GM21825 (cell line): ENCODE measurements around the gene PVALEF.

ENCODE experiments used
- ATAC-seq: cut with Tn5 transposase; IDR thresholded peaks from one replicate; pipeline ENCODE4 v1.9.1; 2021; ENCODE audit warnings: mild to moderate bottlenecking, moderate library complexity; ENCODE audit not compliant: unreplicated experiment

Gene PVALEF

GRCh38 chr17:81194941-81195901 lies 29.9 kb downstream of the PVALEF start:
- ATAC-seq = no peak

GRCh38 chr17:81195941-81196495 lies 30.7 kb downstream of the PVALEF start:
- ATAC-seq = no peak

DNA sequence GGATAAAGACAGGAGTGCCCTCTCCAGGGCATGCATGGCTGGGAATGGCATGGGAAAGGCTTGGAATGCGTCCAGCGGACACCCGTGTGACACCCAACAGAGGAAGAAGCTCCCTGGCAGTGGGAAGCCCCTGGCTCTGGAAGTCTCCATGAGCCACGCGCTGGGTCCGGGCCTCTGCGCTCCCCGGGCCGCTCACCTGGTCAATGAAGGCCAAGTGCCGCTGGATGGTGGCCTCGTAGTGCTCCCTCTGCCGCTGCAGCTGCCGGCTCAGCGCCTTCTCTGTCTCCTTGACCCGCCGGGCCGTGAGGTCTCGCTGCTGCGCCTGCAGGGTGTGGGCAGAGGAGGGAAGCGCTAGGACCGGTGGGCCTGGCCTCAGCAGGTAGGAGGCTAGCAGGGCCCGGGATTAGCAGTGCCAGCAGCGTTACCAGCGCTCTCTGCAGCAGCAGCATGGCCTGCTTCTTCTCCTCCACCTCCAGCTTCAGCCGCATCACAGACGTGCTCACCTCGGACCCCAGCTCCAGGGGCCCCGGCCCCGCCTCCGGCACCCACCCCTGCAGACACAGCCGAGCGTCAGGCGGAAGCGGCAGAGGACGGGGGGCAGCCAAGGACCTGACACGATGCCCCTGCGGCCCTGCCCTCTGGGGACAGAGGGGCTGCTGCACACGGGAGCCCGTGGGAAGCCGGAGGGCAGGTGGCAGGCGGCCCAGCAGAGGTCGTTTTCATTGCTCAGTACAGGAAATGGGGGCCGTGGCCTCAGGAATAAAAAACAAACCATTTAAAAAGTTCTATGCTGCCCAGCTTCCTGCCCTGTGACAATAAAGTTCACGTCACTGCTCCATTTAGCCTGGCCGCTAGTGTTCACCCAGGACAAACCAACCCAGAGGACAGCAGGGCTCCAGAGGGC lies 31.4 kb downstream of the PVALEF start:
- no peak for ATAC-seq

DNA sequence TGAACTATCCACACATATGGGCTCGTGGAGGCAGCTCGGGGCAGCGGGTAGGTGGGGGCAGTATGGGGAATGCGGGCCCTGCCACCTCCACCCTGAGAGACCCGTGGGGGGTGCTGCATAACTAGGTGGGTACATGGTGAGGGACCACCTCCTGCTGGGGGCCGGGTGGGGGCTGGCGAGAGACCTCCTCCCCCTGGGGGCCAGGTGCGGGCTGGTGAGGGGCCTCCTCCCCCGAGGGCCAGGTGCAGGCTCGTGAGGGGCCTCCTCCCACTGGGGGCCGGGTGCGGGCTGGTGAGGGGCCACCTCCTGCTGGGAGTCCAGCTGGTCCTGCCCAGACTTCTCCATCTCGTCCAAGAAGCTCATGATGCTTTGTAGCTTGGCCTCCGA lies 32.1 kb downstream of the PVALEF start:
- ATAC-seq = no peak

DNA sequence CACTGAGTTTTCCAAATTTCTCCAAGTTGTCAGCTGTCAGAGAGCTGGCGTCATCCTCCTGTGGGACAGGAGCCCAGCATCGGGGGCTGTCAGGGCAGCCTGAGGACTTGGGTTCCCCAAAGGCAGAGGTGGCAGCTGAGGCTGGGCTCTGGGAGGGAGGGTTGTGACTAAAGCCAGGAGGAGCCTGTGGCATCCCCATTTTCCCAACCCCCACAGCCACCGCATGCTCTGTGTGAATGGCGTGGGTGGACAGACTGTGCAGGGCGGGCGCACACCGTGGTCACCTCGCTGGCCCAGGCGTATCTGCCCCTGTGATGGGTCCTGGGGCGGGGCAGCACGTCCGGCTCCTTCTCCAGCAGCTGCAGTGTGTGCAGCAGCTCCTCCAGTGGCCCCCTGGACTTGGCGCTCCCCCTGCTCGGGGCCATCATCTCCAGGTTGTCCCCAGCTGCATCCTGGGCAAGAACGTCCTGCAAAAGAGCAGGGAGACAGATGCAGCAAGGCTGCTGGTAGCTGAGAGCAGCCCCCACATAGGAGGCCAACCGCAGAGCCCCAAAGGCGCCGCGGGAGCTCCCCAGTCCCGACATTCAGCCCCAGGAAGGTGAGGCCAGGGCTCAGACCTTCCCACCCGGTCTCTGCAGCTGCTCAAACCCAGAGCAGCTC lies 32.7 kb downstream of the PVALEF start:
- no peak for ATAC-seq

GRCh38 chr17:81198826-81199481 lies 33.6 kb downstream of the PVALEF start:
- no peak for ATAC-seq

DNA sequence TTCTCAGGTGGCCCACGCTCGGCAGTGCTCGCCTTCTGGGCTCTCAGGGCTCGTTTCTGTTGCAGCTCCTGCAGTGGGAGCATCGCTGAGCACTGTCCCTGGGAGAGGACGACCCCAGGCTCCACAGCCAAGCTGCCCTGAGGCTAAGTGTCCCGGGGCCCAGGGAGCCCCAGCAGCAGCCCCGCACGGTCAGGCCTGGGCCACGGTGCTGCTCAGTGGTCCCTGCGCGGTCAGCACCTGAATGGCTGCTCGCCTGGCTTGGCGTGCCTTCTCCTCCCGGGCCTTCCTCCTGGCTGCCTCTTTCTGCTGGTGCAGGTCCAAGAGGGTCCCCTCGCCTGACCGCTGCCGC lies 34.1 kb downstream of the PVALEF start:
- ATAC-seq = no peak

DNA sequence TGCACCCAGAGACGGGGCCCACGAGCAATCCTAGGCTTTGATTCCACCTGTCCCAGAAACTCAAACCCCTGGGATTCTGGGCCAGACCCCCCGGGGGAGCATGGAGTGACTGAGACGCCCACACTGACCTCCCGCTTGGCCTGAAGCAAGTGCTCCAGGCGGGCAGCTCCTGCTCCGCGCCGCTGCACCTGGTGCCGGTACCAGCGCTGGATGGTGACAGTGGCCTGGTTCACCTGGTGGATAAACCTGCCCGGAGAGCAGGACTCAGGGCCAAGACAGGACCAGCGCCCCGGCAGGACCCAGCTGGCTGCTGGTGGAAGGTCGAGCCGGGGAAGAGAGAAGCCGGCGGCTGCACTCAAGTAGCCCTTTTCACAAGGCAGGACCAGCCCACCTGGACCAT lies 34.9 kb downstream of the PVALEF start:
- ATAC-seq = no peak

- no peak for ATAC-seq
Observed at GRCh38 chr17:81200695-81201580, 35.6 kb downstream of the PVALEF start.

DNA sequence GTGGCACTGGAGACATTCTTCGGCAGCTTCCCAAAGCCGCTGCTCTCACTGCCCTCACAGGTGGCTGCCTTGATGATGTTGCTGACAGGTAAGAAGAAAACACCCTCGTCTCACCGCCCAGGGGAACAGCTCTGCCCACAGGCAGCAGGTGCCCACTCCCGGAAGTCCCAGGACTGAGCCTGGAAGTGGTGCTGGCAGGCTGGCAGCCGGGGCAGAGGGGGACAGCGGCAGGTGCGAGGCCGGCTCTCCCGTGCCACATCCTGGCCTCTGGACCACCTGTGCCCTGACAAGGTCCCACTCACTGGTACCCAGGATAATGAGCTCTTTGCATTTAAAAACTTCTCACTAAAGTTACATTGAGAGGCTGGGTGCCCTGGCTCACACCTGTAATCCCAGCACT lies 37.0 kb downstream of the PVALEF start:
- ATAC-seq = no peak

DNA sequence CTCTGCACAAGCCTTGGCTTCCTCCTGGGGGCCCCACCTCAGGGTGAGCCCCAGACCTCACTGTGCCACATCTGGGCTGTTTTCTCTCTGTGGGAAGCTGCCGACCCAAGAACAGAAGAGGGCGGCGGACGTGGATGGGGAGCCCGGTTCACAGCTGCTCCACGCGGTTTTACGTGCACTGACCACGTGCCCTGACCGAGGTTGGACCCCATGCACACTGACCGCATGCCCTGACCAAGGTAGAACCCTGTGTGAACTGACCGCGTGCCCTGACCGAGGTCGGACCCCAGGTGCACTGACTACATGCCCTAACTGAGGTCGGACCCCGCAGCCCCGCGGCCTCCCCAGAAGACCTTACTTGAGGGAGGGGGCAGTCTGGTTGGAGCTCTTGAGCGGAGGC lies 37.8 kb downstream of the PVALEF start:
- ATAC-seq = no peak

- ATAC-seq = no peak
Observed at GRCh38 chr17:81204578-81204977, 39.3 kb downstream of the PVALEF start.

DNA sequence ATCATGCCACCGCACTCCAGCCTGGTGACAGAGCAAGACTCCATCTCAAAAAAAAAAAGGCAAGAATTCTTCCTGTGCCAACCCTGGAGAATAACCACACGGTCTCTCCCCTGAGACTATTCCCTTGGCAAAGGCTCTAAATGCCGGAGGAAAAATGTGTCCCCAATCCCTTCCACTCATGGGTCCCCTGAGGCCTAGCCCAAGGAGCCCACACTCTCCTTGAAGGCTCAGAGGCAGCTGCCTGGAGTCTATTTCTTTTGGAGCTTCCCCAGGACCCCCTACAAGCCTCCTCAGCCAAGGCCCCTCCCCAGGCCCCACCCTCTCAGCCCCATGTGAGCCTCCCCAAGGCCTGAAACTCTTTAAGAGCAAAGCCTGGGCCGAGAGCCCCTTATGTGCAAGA lies 40.9 kb downstream of the PVALEF start:
- ATAC-seq = no peak

GRCh38 chr17:81206657-81207056 lies 41.4 kb downstream of the PVALEF start:
- ATAC-seq = no peak

- no peak for ATAC-seq
Observed at GRCh38 chr17:81207610-81208581, 42.6 kb downstream of the PVALEF start.

DNA sequence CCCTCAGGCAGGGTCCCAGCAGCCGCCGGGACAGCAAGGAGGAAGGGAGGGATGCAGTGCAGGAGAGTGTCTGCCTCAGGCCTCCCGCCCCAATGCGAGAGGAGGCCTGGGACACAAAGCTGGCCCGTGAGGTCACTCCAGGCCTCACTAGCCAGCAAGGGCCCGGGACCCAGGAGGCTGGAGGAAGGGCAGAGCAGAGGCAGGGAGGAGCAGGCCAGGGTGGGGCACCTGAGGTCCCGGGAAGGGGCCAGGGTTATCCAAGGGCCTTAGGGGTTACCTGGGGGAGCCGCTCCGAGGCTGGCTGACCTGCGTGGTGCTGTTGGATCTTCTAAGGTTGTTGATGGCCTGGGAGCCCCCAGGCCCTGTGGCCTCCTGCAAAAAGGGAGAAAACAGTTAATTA lies 43.3 kb downstream of the PVALEF start:
- no peak for ATAC-seq

DNA sequence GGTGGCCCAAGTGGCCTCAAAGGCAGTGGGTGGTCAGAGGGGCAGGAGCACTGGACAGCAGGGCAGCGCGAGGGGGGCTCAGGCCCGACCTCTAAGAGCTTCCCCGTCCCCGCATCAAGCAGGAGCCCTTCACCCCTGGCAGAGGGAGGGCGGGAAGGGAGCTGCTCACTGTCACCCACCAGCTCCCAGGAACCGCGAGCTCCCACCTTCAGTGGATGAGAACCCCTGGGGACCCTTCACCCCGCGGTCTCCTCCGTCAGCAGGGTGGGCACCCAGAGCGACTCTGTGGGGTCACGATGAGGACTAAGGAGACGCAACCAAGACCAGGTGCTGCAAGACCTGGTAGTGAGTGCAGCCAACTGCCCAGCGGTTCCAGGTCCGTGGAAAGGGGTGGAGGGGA lies 43.8 kb downstream of the PVALEF start:
- ATAC-seq = no peak

- ATAC-seq = no peak
Observed at GRCh38 chr17:81210466-81210865, 45.2 kb downstream of the PVALEF start.
